ENCODE measurements around the gene NFIX. TPM values are rescaled to one million over a fixed set of nuclear protein-coding genes. Genes with fewer than 3 reads are reported as not detected.

NFIX gene
- total and polyA plus RNA-seq, 2 donors (not counting 3 experiments of a cell fraction or from before 2014, with no cell fraction given) = 9.8 to 37.7 TPM

GRCh38 chr19:12983542-12984142, 11.6 kb upstream of the NFIX start:
- no peaks in the 10 kb centered on the region for H3K36me3 ChIP-seq (ENCODE audit: control insufficient read depth in 2 of 2, extremely low read depth in 1 of 2, insufficient read depth in 2 of 2, low read length in 2 of 2)

More at GRCh38 chr19:12983542-12984142, 11.6 kb upstream of the NFIX start:
- POLR2A ChIA-PET = no interaction called here
- CTCF ChIA-PET = interaction anchor here (0.6 to 13.4 kb wide), 8 partner anchors 9 to 110 kb away, joined by 3 to 543 read pairs (median 8); partner anchors contain the start of gene NFIX
- dilution Hi-C loops (cut with MboI; ENCODE audit: extremely low pct_ligation_motif_present, low sequenced_read_pairs) (no loop called here), intact Hi-C loops (cut with micrococcal nuclease) (loop anchor here (1.0 kb wide), 4 partner anchors 51 to 111 kb away; no protein-coding TSS in a partner anchor)
- H3K9me1 ChIP-seq (replicated peaks; ENCODE audit: control insufficient read depth, extremely low read depth, insufficient read depth, low read length) = no peaks in the 10 kb centered on the region
- peak overlapping the region; percentile 89 for H2AFZ ChIP-seq (ENCODE audit: low read depth, low read length)
- TF ChIP-seq POLR2AphosphoS5 (IDR thresholded peaks at IDR 0.05; ENCODE audit: insufficient read depth, low read depth, low read length) (no peak), FOS (IDR thresholded peaks at IDR 0.05; ENCODE audit: borderline replicate concordance, insufficient read depth, low read length) (no peak), JUN (IDR thresholded peaks at IDR 0.05; ENCODE audit: borderline replicate concordance, insufficient read depth, insufficient read length, low read depth) (no peak), POLR2A (IDR thresholded peaks at IDR 0.05; ENCODE audit: low read depth, low read length) (no peak), CTCF (IDR thresholded peaks at IDR 0.05; ENCODE audit: extremely low read depth in 1 of 2, insufficient read depth in 1 of 2, low read depth in 1 of 2, low read length in 2 of 2) (peak; percentile 91 to 92), MAX (IDR thresholded peaks at IDR 0.05; ENCODE audit: insufficient read depth, insufficient read length) (no peak), MYC (IDR thresholded peaks at IDR 0.05; ENCODE audit: low read depth, low read length) (no peak)
- H3K79me2 ChIP-seq (ENCODE audit: control insufficient read depth, insufficient read depth, low read length) = no peaks in the 10 kb centered on the region
- DNase-seq (ENCODE audit: low read depth, low spot score) (peak; percentile 83), FAIRE-seq (peak; percentile 73)
- no peaks in the 10 kb centered on the region for H3K27me3 ChIP-seq (ENCODE audit: control insufficient read depth in 2 of 2, insufficient read depth in 2 of 2, low read length in 2 of 2)
- no TSS peak for BruUV-seq (replicated peaks)
- H4K20me1 ChIP-seq (replicated peaks; ENCODE audit: control insufficient read depth, extremely low read depth, insufficient read depth, low read length) = no peaks in the 10 kb centered on the region
- H3K9me3 ChIP-seq (replicated peaks; ENCODE audit: control insufficient read depth, insufficient read depth, low read length) = no peaks in the 10 kb centered on the region
- H3K27ac ChIP-seq (ENCODE audit: insufficient read depth, low read depth, low read length) = no peak overlapping the region
- peak overlapping the region; percentile 60 for H3K9ac ChIP-seq (replicated peaks; ENCODE audit: extremely low read depth, insufficient read depth, low read length)
- H3K4me1 ChIP-seq (ENCODE audit: control insufficient read depth, extremely low read depth, insufficient read depth, low read length) = peaks cover 2% of the 10 kb centered on the region
- H3K4me3 ChIP-seq (replicated peaks in 1 of 3; ENCODE audit: insufficient read depth in 1 of 3, low read depth in 1 of 3, low read length in 3 of 3) = peak overlapping the region in 2 of 3 experiments; percentile 23 to 35
- peak overlapping the region; percentile 63 for H3K4me2 ChIP-seq (ENCODE audit: insufficient read depth, low read length)

Measured in endothelial cell of umbilical vein (primary cell).